Posterior cingulate gyrus (tissue), 11 donors: Measurements from ENCODE around the gene QKI.
A peak's percentile ranks its signal among the peaks of the same experiment; 100 is the strongest.

Experiments
- DNase-seq, 10 donors: peaks; one replicate each; pipeline versions ENCODE4 v3.0.0 to v3.0.0-alpha.2; 2020 to 2021; ENCODE audit warnings: mixed read lengths in 3 of 10
- intact Hi-C: fragments of 100-400 bp; cut with DNase I; formaldehyde crosslinking; loops from one replicate; pipeline ENCODE4 v1.15.1; 2023

QKI gene

GRCh38 chr6:163390770-163391169 lies 23.7 kb upstream of the QKI start:
- intact Hi-C loops: no loop called here
- DNase-seq: no peak

GRCh38 chr6:163391985-163392384 lies 22.5 kb upstream of the QKI start:
- intact Hi-C loops: no loop called here
- no peak for DNase-seq

- no peak for DNase-seq
- intact Hi-C loops: no loop called here
Measured at GRCh38 chr6:163392533-163392932, 22.0 kb upstream of the QKI start.

- DNase-seq: no peak
- intact Hi-C loops: no loop called here
Measured at GRCh38 chr6:163393923-163394322, 20.6 kb upstream of the QKI start.

GRCh38 chr6:163394659-163395058 lies 19.9 kb upstream of the QKI start:
- intact Hi-C loops: loop anchor here (5.0 kb wide), 1 partner anchor 32 kb away; no protein-coding TSS in a partner anchor
- no peak for DNase-seq

- DNase-seq: no peak
- intact Hi-C loops: loop anchor here (5.0 kb wide), 1 partner anchor 33 kb away; no protein-coding TSS in a partner anchor
Measured at GRCh38 chr6:163395122-163395830, 19.2 kb upstream of the QKI start.

- no peak for DNase-seq
- intact Hi-C loops: loop anchor here (5.0 kb wide), 1 partner anchor 34 kb away; no protein-coding TSS in a partner anchor
Measured at GRCh38 chr6:163395831-163396185, 18.7 kb upstream of the QKI start.

- no peak for DNase-seq
- intact Hi-C loops: loop anchor here (5.0 kb wide), 1 partner anchor 35 kb away; no protein-coding TSS in a partner anchor
Measured at GRCh38 chr6:163397326-163397725, 17.2 kb upstream of the QKI start.

GRCh38 chr6:163398115-163398514 lies 16.4 kb upstream of the QKI start:
- DNase-seq: no peak
- intact Hi-C loops: loop anchor here (5.0 kb wide), 1 partner anchor 36 kb away; no protein-coding TSS in a partner anchor

GRCh38 chr6:163398815-163399214 lies 15.7 kb upstream of the QKI start:
- peak in 6 of 10 donors; percentile 39 to 88 (median 42) for DNase-seq
- intact Hi-C loops: loop anchor here (5.0 kb wide), 1 partner anchor 37 kb away; no protein-coding TSS in a partner anchor

- no peak for DNase-seq
- intact Hi-C loops: no loop called here
Measured at GRCh38 chr6:163400509-163400908, 14.0 kb upstream of the QKI start.

GRCh38 chr6:163401039-163401885 lies 13.3 kb upstream of the QKI start:
- DNase-seq: no peak
- intact Hi-C loops: no loop called here

- intact Hi-C loops: no loop called here
- DNase-seq: no peak
Measured at GRCh38 chr6:163402616-163403015, 11.9 kb upstream of the QKI start.

GRCh38 chr6:163404825-163405265 lies 9.7 kb upstream of the QKI start:
- DNase-seq: peak in 5 of 10 donors; percentile 27 to 84 (median 46)
- intact Hi-C loops: no loop called here

- intact Hi-C loops: no loop called here
- DNase-seq: peak; percentile 50 to 95 (median 70)
Measured at GRCh38 chr6:163405412-163406309, 8.9 kb upstream of the QKI start.

GRCh38 chr6:163406366-163406765 lies 8.2 kb upstream of the QKI start:
- no peak for DNase-seq
- intact Hi-C loops: no loop called here

GRCh38 chr6:163406830-163407229 lies 7.7 kb upstream of the QKI start:
- no peak for DNase-seq

GRCh38 chr6:163408352-163408991 lies 6.0 kb upstream of the QKI start:
- intact Hi-C loops: no loop called here

More at GRCh38 chr6:163406830-163407229, 7.7 kb upstream of the QKI start:
- intact Hi-C loops: no loop called here

GRCh38 chr6:163409712-163410111 lies 4.8 kb upstream of the QKI start:
- intact Hi-C loops: loop anchor here (5.0 to 10.0 kb wide), 4 partner anchors 72 to 1835 kb away; partner anchors contain the start of genes PACRG and PRKN
- DNase-seq: no peak

More at GRCh38 chr6:163408352-163408991, 6.0 kb upstream of the QKI start:
- no peak for DNase-seq

GRCh38 chr6:163412341-163412740 lies 2.2 kb upstream of the QKI start:
- no peak for DNase-seq
- intact Hi-C loops: loop anchor here (2.0 to 10.0 kb wide), 5 partner anchors 60 to 1832 kb away; partner anchors contain the start of genes PACRG and PRKN
